GM18499 (cell line): ENCODE results near the gene ATP10D.
"Not testable (repeated sequence)": the region's sequence is repeated elsewhere in the genome, so short reads cannot be mapped to it uniquely, and the experiment has no call there.

Experiments used
- ATAC-seq: cut with Tn5 transposase; IDR thresholded peaks from one replicate; pipeline ENCODE4 v1.9.1; 2021; ENCODE audit warnings: moderate number of reproducible peaks; ENCODE audit not compliant: insufficient read depth, unreplicated experiment

The ATP10D gene

DNA sequence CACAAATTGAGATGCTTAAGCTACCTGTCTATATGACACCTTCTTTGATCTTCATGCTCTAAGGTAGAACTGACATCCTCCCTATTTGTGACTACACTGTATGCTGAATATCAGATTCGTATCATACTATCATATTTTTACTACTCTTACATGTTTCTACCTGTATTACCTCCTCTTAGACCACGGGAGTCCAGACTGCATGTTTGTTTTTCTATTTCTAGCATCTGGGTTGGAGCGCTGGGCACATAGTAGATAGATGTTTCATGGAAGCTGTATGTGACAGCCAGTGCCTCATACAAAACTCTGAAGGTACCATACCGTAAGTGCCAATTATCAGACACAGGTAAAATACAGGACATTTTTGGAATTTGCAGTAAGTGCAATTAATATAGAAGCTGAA, 47.6 kb downstream of the ATP10D start:
- no peak for ATAC-seq

DNA sequence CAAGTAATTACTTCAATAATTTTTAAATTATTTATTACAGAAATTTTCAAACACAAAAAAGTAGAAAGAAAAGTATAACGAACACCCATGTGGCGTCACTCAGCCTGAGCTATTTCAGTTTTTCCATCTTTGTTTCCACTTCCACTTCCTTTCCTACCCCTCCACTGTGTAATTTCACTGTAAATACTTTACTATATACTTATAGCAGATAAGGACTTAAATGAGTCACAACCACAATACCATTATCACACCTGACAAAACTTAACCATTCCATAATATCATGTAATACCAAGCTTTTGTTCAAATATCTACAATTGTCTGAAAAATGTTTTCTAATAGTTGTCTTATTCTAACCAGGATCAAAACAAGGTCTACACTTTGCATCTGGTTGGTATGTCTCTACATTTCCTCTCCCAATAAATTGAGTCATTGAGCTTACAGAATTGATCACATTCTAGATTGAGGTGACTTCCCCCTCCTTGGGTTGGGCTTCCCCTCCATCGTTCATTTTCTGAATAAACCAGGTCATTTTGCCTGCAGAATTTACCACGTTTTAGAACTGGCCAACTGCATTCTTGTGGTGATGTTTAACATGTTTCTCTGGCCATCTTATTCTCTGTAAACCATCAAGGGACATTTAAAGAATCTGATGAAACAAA, 48.7 kb downstream of the ATP10D start:
- no peak for ATAC-seq

GRCh38 chr4:47534772-47535171, 49.7 kb downstream of the ATP10D start:
- no peak for ATAC-seq

DNA sequence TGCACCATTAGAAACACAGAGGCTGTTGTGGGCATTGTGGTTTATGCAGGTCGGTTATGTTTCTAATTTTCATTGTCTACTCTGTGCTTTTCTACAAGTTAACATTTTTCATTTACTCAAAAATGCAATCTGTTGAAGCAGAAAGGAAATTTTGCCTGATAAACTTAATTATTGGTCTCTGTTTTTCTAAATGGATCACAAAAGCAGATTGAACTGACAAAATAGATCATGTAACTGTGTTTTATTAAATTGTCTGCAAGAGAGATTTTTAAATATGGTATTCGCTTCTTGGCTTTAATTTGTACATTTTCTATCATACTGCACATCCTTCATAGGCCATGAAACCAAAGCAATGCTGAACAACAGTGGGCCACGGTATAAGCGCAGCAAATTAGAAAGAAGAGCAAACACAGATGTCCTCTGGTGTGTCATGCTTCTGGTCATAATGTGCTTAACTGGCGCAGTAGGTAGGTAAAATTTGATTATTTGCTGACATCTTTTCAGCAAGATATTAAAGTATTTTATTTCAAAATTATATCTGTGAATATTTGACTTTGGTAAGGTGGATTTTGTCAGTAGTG, 50.6 kb downstream of the ATP10D start:
- ATAC-seq, result no peak

GRCh38 chr4:47536966-47537365, 51.9 kb downstream of the ATP10D start:
- no peak for ATAC-seq

DNA sequence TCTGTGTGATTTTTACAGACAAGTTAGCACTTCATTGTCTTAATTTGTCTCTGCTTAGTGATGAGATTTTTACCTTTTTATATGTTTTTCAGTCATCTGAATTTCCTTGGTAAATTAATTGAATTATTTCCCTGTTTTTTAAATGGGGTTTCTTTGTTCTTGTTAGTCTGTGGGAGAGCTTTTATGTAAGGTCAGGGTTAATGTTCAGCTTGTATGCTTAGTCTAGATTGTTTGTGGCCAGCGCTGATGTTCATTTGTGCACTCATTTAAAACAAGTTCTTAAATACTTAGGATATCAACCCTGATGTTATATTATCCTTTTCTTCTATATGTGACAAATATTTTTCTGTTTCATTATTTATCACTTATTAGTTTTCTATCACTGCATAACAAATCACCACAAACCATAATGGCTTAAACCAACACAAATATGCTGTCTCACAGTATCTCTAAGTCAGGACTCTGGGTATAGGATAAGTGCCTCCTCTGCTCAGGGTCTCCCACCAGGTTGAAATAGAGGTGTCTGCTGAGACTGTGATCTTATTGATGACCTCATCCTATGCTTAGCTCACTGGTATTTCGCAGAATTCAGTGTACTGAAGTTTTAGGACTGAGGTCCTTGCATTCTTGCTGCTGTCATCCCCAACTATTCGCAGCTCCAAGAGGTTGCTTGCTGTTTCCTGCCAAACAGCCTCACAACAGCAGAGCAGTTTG, 53.2 kb downstream of the ATP10D start:
- no peak for ATAC-seq

- no peak for ATAC-seq
Observed at GRCh38 chr4:47538825-47539154, 53.7 kb downstream of the ATP10D start.

- ATAC-seq, result not testable (repeated sequence)
Observed at GRCh38 chr4:47542640-47543039, 57.6 kb downstream of the ATP10D start.

- ATAC-seq, result no peak
Observed at GRCh38 chr4:47543331-47543730, 58.3 kb downstream of the ATP10D start.

GRCh38 chr4:47550357-47550756, 65.3 kb downstream of the ATP10D start:
- ATAC-seq, result not testable (repeated sequence)

DNA sequence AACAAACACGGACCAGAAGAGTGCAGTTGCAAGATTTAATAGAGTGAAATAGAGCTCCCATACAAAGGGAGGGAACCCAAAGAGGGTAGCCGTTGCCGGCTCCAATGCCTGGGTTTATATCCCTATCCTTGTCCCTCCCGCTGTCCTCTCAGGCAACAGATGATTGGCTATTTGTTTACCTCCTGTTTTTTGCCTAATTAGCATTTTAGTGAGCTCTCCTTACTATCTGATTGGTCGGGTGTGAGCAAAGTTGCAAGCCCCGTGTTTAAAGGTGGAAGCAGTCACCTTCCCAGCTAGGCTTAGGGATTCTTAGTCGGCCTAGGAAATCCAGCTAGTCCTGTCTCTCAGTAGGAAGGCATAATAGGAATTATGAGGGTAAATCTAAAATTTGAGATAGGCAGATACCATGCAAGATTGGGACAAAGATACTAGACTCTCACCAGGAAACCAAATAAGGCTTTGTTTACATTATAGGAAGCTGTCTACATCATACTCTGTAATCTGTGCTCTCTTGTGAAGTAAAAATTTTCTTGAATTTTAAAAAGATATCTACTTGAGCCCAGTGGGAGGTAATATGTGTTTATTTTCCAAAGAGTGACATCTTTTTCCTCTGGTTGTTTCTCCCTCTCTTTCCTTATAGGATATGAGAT, 65.9 kb downstream of the ATP10D start:
- ATAC-seq, result no peak

- ATAC-seq, result no peak
Observed at GRCh38 chr4:47551682-47552081, 66.6 kb downstream of the ATP10D start.

GRCh38 chr4:47553329-47554125, 68.5 kb downstream of the ATP10D start:
- ATAC-seq, result no peak

- not testable (repeated sequence) for ATAC-seq
Observed at GRCh38 chr4:47555920-47556319, 70.8 kb downstream of the ATP10D start.

DNA sequence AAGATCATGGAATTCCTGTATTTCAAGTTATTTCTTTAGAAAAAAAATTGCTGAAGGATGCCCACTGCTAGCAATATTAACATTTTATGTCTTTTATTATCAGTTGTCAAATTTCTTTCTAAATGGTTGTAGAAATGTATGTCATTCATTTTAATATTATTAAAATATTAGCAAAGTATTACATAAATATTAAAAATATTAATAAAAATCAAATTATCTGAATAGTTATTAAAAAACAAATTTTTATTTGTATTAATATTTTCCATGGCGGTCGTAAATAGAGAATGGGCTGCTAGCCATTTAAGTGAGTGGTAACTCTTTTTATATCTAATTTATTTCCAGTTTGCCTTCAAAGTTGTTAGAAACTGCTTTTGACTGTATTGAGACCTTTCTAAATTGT, 72.2 kb downstream of the ATP10D start:
- no peak for ATAC-seq

GRCh38 chr4:47560682-47561081, 75.6 kb downstream of the ATP10D start:
- ATAC-seq, result no peak

DNA sequence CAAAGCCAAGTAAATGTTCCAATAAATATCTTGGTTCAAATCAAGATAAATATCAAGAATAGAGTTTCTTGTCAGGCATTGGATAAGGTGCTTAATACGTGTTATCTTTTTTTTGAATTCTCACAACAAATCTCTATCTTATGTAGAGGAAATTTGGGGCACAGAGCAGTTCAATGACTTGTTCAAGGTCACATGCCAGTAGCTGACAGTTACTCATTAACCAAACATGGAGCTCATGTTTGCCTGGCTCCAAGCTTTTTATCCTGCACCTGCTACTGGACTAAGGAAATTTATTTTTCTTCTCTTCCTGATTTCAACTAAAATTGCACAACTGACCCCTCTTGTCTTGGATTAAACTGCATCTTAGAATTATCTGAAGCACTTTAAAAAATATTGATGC, 76.3 kb downstream of the ATP10D start:
- ATAC-seq, result no peak

DNA sequence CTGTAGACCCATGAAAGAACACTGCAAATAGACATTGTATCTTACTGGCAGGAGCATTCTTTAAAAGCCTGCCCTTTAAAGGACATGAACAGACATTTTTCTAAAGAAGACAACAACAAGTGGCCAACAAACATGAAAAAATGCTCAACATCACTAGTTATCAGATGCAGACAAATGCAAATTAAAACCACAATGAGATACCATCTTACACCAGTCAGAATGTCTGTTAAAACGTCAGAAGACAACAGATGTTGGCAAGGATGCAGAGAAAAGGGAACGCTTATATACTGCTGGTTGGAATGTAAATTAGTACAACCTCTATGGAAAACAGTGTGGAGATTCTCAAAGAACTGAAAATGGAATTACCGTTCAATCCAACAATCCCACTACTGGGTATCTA, 77.2 kb downstream of the ATP10D start:
- ATAC-seq, result no peak

GRCh38 chr4:47566566-47566965, 81.5 kb downstream of the ATP10D start:
- no peak for ATAC-seq

GRCh38 chr4:47566969-47567368, 81.9 kb downstream of the ATP10D start:
- ATAC-seq, result no peak

DNA sequence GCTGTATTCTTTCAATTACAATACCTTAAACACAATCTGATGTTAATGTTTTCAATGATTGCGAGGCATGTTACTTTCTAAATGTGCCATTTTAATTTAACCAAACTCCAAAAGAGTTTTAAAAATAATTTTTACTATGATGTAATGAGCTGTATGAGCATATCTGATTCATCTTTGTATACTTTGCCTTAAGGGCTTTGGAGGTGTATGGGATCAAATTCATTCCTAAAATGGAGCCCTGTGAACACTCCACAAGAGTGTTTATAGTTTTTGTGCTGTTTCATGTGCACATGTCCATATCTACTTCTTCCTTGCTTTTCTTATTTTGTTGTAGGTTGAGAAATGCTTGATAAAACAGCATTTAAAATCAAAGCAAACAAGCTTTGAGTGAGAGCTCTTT, 82.4 kb downstream of the ATP10D start:
- ATAC-seq, result no peak
